ENCODE results near the gene FAM117B.

The FAM117B gene

GRCh38 chr2:202718614-202719013 lies 83.8 kb downstream of the FAM117B start:
- DNase-seq (ENCODE audit: low spot score): no peak

GRCh38 chr2:202720226-202720625 lies 85.5 kb downstream of the FAM117B start:
- no peak for DNase-seq (ENCODE audit: low spot score)
- TF ChIP-seq CTCF (IDR thresholded peaks at IDR 0.05; ENCODE audit: extremely low read depth, missing control alignments): no peak

More at GRCh38 chr2:202718614-202719013, 83.8 kb downstream of the FAM117B start:
- no peak for TF ChIP-seq CTCF (IDR thresholded peaks at IDR 0.05; ENCODE audit: extremely low read depth, missing control alignments)

- DNase-seq (ENCODE audit: low spot score): no peak
- TF ChIP-seq CTCF (IDR thresholded peaks at IDR 0.05; ENCODE audit: extremely low read depth, missing control alignments): no peak
These were observed 86.9 kb downstream of the FAM117B start for GRCh38 chr2:202721621-202722020.

GRCh38 chr2:202723746-202724145 lies 89.0 kb downstream of the FAM117B start:
- DNase-seq (ENCODE audit: low spot score): no peak
- no peak for TF ChIP-seq CTCF (IDR thresholded peaks at IDR 0.05; ENCODE audit: extremely low read depth, missing control alignments)

- no peak for TF ChIP-seq CTCF (IDR thresholded peaks at IDR 0.05; ENCODE audit: extremely low read depth, missing control alignments)
These were observed 91.3 kb downstream of the FAM117B start for GRCh38 chr2:202726070-202726469.

GRCh38 chr2:202736826-202737225 lies 102.1 kb downstream of the FAM117B start:
- DNase-seq (ENCODE audit: low spot score): no peak
- no peak for TF ChIP-seq CTCF (IDR thresholded peaks at IDR 0.05; ENCODE audit: extremely low read depth, missing control alignments)

More at GRCh38 chr2:202726070-202726469, 91.3 kb downstream of the FAM117B start:
- DNase-seq (ENCODE audit: low spot score): no peak

GRCh38 chr2:202743613-202744012 lies 108.8 kb downstream of the FAM117B start:
- TF ChIP-seq CTCF (IDR thresholded peaks at IDR 0.05; ENCODE audit: extremely low read depth, missing control alignments): no peak
- no peak for DNase-seq (ENCODE audit: low spot score)

All from GM20000 (cell line).